Caco-2 (cell line): ENCODE results near the gene NLGN4Y. TPM values are rescaled to one million over a fixed set of nuclear protein-coding genes. Genes with fewer than 3 reads are reported as not detected.

Source experiments
- BruUV-seq: library from RNA; stranded (reverse); fragments of 400-500 nt; replicated peaks from 2 replicates; lab custom pipeline; 2021; lab: Mats Ljungman, UMichigan
- CTCF ChIA-PET: fragments of 300-600 bp; sonication (Branson Sonifier 250); formaldehyde crosslinking; loops from one replicate; lab custom pipeline; 2022; ENCODE audit warnings: antibody characterized with exemption; lab: Charles Lee
- POLR2A ChIA-PET: fragments of 300-600 bp; sonication (Branson Sonifier 250); formaldehyde crosslinking; loops from one replicate; lab custom pipeline; 2022; ENCODE audit warnings: antibody characterized with exemption; lab: Charles Lee
- DNase-seq, 2 experiments: peaks; one replicate each; pipeline versions ENCODE4 v3.0.0 to v3.0.0-alpha.2; 2020 to 2022
- H3K27me3 ChIP-seq: replicated peaks from 2 replicates; pipeline ENCODE4 v1.6.0; 2011; ENCODE audit warnings: low read length; ENCODE audit not compliant: control insufficient read depth, insufficient read depth
- H3K36me3 ChIP-seq: 2 replicates; pipeline ENCODE4 v1.5.1; 2011; ENCODE audit warnings: low read length; ENCODE audit not compliant: control insufficient read depth, insufficient read depth
- H3K4me1 ChIP-seq: fragments of 250-450 bp; sonication (Bioruptor Pico); 2 replicates; pipeline ENCODE4 v1.5.1; 2020; ENCODE audit warnings: mild to moderate bottlenecking
- H3K4me3 ChIP-seq: 2 replicates; pipeline ENCODE4 v1.5.1; 2011; ENCODE audit warnings: low read depth, mild to moderate bottlenecking, control low read depth, low read length
- H3K9me3 ChIP-seq: fragments of 250-450 bp; sonication (Bioruptor Pico); 2 replicates; pipeline ENCODE4 v1.5.1; 2020; ENCODE audit warnings: mild to moderate bottlenecking, moderate library complexity
- H3K27ac Mint-ChIP-seq: one replicate; pipeline ENCODE4 v1.8.0; 2022; ENCODE audit warnings: mixed read lengths; ENCODE audit not compliant: unreplicated experiment
- H3K27me3 Mint-ChIP-seq: one replicate; pipeline ENCODE4 v1.8.0; 2022; ENCODE audit warnings: mixed read lengths; ENCODE audit not compliant: insufficient read depth, unreplicated experiment
- H3K36me3 Mint-ChIP-seq: one replicate; pipeline ENCODE4 v1.8.0; 2022; ENCODE audit warnings: mild to moderate bottlenecking, mixed read lengths; ENCODE audit not compliant: insufficient read depth, unreplicated experiment
- H3K4me1 Mint-ChIP-seq: one replicate; pipeline ENCODE4 v1.8.0; 2022; ENCODE audit warnings: low read depth, mixed read lengths; ENCODE audit not compliant: unreplicated experiment
- H3K4me3 Mint-ChIP-seq: one replicate; pipeline ENCODE4 v1.8.0; 2022; ENCODE audit warnings: mild to moderate bottlenecking, moderate library complexity, mixed read lengths; ENCODE audit not compliant: unreplicated experiment
- H3K9me3 Mint-ChIP-seq: one replicate; pipeline ENCODE4 v1.8.0; 2022; ENCODE audit warnings: mixed read lengths; ENCODE audit not compliant: unreplicated experiment
- CTCF ChIP-seq, 2 experiments: fragments of 200-600 bp in 1 of 2; IDR thresholded peaks; 1 replicate in 1 of 2; 2 replicates in 1 of 2; pipeline versions ENCODE4 v1.5.1 to v1.8.0; 2011 to 2022; ENCODE audit warnings: antibody characterized with exemption in 1 of 2, control low read depth in 1 of 2, inconsistent platforms in 1 of 2, low read depth in 1 of 2, low read length in 1 of 2, mild to moderate bottlenecking in 1 of 2, moderate library complexity in 1 of 2; ENCODE audit not compliant: insufficient read depth in 1 of 2, severe bottlenecking in 1 of 2, unreplicated experiment in 1 of 2
- intact Hi-C: fragments of 100-400 bp; cut with micrococcal nuclease; formaldehyde crosslinking; loops from one replicate; pipeline ENCODE4 v1.10.0; 2022; ENCODE audit not compliant: unreplicated experiment
- total RNA-seq: library from RNA; stranded (reverse); gene quantifications from 2 replicates; pipeline ENCODE4 v1.2.3, GENCODE V29; 2022

NLGN4Y gene
- total RNA-seq, 1 experiment from 2014 or later: not detected

- DNase-seq: no peak
- ChIA-PET POLR2A (no interaction called here), CTCF (no interaction called here)
- Mint-ChIP-seq H3K9me3 (no peaks in the 10 kb centered on the region), H3K4me3 (no peak overlapping the region), H3K27ac (no peak overlapping the region), H3K4me1 (no peaks in the 10 kb centered on the region), H3K27me3 (no peaks in the 10 kb centered on the region), H3K36me3 (no peaks in the 10 kb centered on the region)
- TF ChIP-seq CTCF (IDR thresholded peaks at IDR 0.05; ENCODE audit: insufficient read depth in 1 of 2, low read depth in 1 of 2, low read length in 1 of 2, severe bottlenecking in 1 of 2, unreplicated experiment in 1 of 2): no peak
- Histone ChIP-seq H3K36me3 (no peaks in the 10 kb centered on the region), H3K4me3 (no peak overlapping the region), H3K4me1 (no peaks in the 10 kb centered on the region), H3K27me3 (no peaks in the 10 kb centered on the region), H3K9me3 (no peaks in the 10 kb centered on the region)
- BruUV-seq: no TSS peak
- intact Hi-C loops: no loop called here
Measured at GRCh38 chrY:14618513-14618912, 94.2 kb downstream of the NLGN4Y start.

- no peak overlapping the region for H3K27ac Mint-ChIP-seq
- no peak for TF ChIP-seq CTCF (IDR thresholded peaks at IDR 0.05; ENCODE audit: insufficient read depth in 1 of 2, low read depth in 1 of 2, low read length in 1 of 2, severe bottlenecking in 1 of 2, unreplicated experiment in 1 of 2)
- Histone ChIP-seq H3K4me1 (no peaks in the 10 kb centered on the region), H3K27me3 (no peaks in the 10 kb centered on the region), H3K36me3 (no peaks in the 10 kb centered on the region), H3K4me3 (no peak overlapping the region), H3K9me3 (no peaks in the 10 kb centered on the region)
- CTCF ChIA-PET: no interaction called here
- no peaks in the 10 kb centered on the region for H3K27me3 Mint-ChIP-seq
- intact Hi-C loops: no loop called here
- H3K9me3 Mint-ChIP-seq: no peaks in the 10 kb centered on the region
- POLR2A ChIA-PET: no interaction called here
- no TSS peak for BruUV-seq
- DNase-seq: no peak
- no peak overlapping the region for H3K4me3 Mint-ChIP-seq
- H3K36me3 Mint-ChIP-seq: no peaks in the 10 kb centered on the region
- H3K4me1 Mint-ChIP-seq: no peaks in the 10 kb centered on the region
Measured at GRCh38 chrY:14628208-14628607, 103.9 kb downstream of the NLGN4Y start.

GRCh38 chrY:14631676-14632075, 107.3 kb downstream of the NLGN4Y start:
- H3K4me1 ChIP-seq: no peaks in the 10 kb centered on the region
- no peaks in the 10 kb centered on the region for H3K9me3 Mint-ChIP-seq
- H3K4me3 ChIP-seq: no peak overlapping the region
- BruUV-seq: no TSS peak
- no peaks in the 10 kb centered on the region for H3K9me3 ChIP-seq
- no peaks in the 10 kb centered on the region for H3K27me3 Mint-ChIP-seq
- intact Hi-C loops: no loop called here
- no peaks in the 10 kb centered on the region for H3K36me3 Mint-ChIP-seq
- CTCF ChIA-PET: no interaction called here
- TF ChIP-seq CTCF (IDR thresholded peaks at IDR 0.05; ENCODE audit: insufficient read depth in 1 of 2, low read depth in 1 of 2, low read length in 1 of 2, severe bottlenecking in 1 of 2, unreplicated experiment in 1 of 2): no peak
- H3K36me3 ChIP-seq: no peaks in the 10 kb centered on the region
- H3K4me1 Mint-ChIP-seq: no peaks in the 10 kb centered on the region
- POLR2A ChIA-PET: no interaction called here
- no peaks in the 10 kb centered on the region for H3K27me3 ChIP-seq
- no peak overlapping the region for H3K27ac Mint-ChIP-seq
- H3K4me3 Mint-ChIP-seq: no peak overlapping the region
- DNase-seq: no peak
